Central memory CD8-positive, alpha-beta T cell (primary cell): ENCODE data around the gene ADSS1.

Source experiments
- ATAC-seq: fragments of 150-1000 bp; cut with Tn5 transposase; replicated peaks from 2 replicates; pipeline ENCODE4 v1.10.0; 2022; ENCODE audit warnings: mild to moderate bottlenecking, moderate FRiP score, moderate number of reproducible peaks; ENCODE audit not compliant: poor library complexity, severe bottlenecking; ENCODE audit errors: extremely low read depth
- DNase-seq, 2 donors: peaks; one replicate each; pipeline ENCODE4 v3.0.0; 2021; ENCODE audit warnings: low spot score in 2 of 2
- H3K27ac Mint-ChIP-seq: one replicate; pipeline ENCODE4 v1.8.0; 2022; ENCODE audit warnings: low read depth, mild to moderate bottlenecking, moderate library complexity, mixed read lengths
- H3K27me3 Mint-ChIP-seq: one replicate; pipeline ENCODE4 v1.8.0; 2022; ENCODE audit warnings: mixed read lengths
- H3K36me3 Mint-ChIP-seq: one replicate; pipeline ENCODE4 v1.8.0; 2022; ENCODE audit warnings: mild to moderate bottlenecking, moderate library complexity, mixed read lengths; ENCODE audit not compliant: insufficient read depth
- H3K4me1 Mint-ChIP-seq: one replicate; pipeline ENCODE4 v1.8.0; 2022; ENCODE audit warnings: mixed read lengths
- H3K4me3 Mint-ChIP-seq: one replicate; pipeline ENCODE4 v1.8.0; 2022; ENCODE audit warnings: mild to moderate bottlenecking, moderate library complexity, mixed read lengths
- H3K9me3 Mint-ChIP-seq: one replicate; pipeline ENCODE4 v1.8.0; 2022; ENCODE audit warnings: mixed read lengths

The ADSS1 gene

GRCh38 chr14:104772707-104773504, 48.9 kb downstream of the ADSS1 start:
- Mint-ChIP-seq H3K36me3 (peaks cover 14% of the 10 kb centered on the region), H3K27ac (no peak overlapping the region), H3K4me3 (no peak overlapping the region), H3K27me3 (no peaks in the 10 kb centered on the region), H3K4me1 (no peaks in the 10 kb centered on the region), H3K9me3 (no peaks in the 10 kb centered on the region)
- ATAC-seq: no peak
- no peak for DNase-seq

- H3K4me3 Mint-ChIP-seq: no peak overlapping the region
- no peak for DNase-seq
- H3K9me3 Mint-ChIP-seq: no peaks in the 10 kb centered on the region
- no peaks in the 10 kb centered on the region for H3K27me3 Mint-ChIP-seq
- H3K27ac Mint-ChIP-seq: no peak overlapping the region
- peaks cover 14% of the 10 kb centered on the region for H3K36me3 Mint-ChIP-seq
- no peak for ATAC-seq
- no peaks in the 10 kb centered on the region for H3K4me1 Mint-ChIP-seq
Measured at GRCh38 chr14:104773505-104774452, 49.8 kb downstream of the ADSS1 start.

- H3K27ac Mint-ChIP-seq: no peak overlapping the region
- H3K4me3 Mint-ChIP-seq: no peak overlapping the region
- no peak for DNase-seq
- H3K36me3 Mint-ChIP-seq: peaks cover 15% of the 10 kb centered on the region
- H3K4me1 Mint-ChIP-seq: no peaks in the 10 kb centered on the region
- no peaks in the 10 kb centered on the region for H3K9me3 Mint-ChIP-seq
- H3K27me3 Mint-ChIP-seq: no peaks in the 10 kb centered on the region
- no peak for ATAC-seq
Measured at GRCh38 chr14:104774453-104775072, 50.5 kb downstream of the ADSS1 start.

- DNase-seq (no peak), ATAC-seq (no peak)
- Mint-ChIP-seq H3K27me3 (no peaks in the 10 kb centered on the region), H3K36me3 (peaks cover 17% of the 10 kb centered on the region), H3K4me3 (no peak overlapping the region), H3K4me1 (no peaks in the 10 kb centered on the region), H3K9me3 (no peaks in the 10 kb centered on the region), H3K27ac (no peak overlapping the region)
Measured at GRCh38 chr14:104775073-104775489, 51.1 kb downstream of the ADSS1 start.

- DNase-seq: no peak
- Mint-ChIP-seq H3K27me3 (no peaks in the 10 kb centered on the region), H3K9me3 (no peaks in the 10 kb centered on the region), H3K27ac (no peak overlapping the region), H3K4me1 (no peaks in the 10 kb centered on the region), H3K4me3 (no peak overlapping the region), H3K36me3 (peaks cover 17% of the 10 kb centered on the region)
- ATAC-seq: no peak
Measured at GRCh38 chr14:104776481-104776880, 52.5 kb downstream of the ADSS1 start.

GRCh38 chr14:104776961-104777807, 53.2 kb downstream of the ADSS1 start:
- H3K4me1 Mint-ChIP-seq: no peaks in the 10 kb centered on the region
- H3K36me3 Mint-ChIP-seq: peaks cover 16% of the 10 kb centered on the region
- DNase-seq (no peak), ATAC-seq (no peak)
- no peak overlapping the region for H3K27ac Mint-ChIP-seq
- H3K27me3 Mint-ChIP-seq: no peaks in the 10 kb centered on the region
- no peak overlapping the region for H3K4me3 Mint-ChIP-seq
- no peaks in the 10 kb centered on the region for H3K9me3 Mint-ChIP-seq

- peak overlapping the region; percentile 77 for H3K27ac Mint-ChIP-seq
- no peaks in the 10 kb centered on the region for H3K9me3 Mint-ChIP-seq
- no peaks in the 10 kb centered on the region for H3K27me3 Mint-ChIP-seq
- no peak overlapping the region for H3K4me3 Mint-ChIP-seq
- ATAC-seq: no peak
- DNase-seq: no peak
- peaks cover 16% of the 10 kb centered on the region for H3K36me3 Mint-ChIP-seq
- no peaks in the 10 kb centered on the region for H3K4me1 Mint-ChIP-seq
Measured at GRCh38 chr14:104777808-104778249, 53.8 kb downstream of the ADSS1 start.

GRCh38 chr14:104778694-104779331, 54.8 kb downstream of the ADSS1 start:
- no peaks in the 10 kb centered on the region for H3K9me3 Mint-ChIP-seq
- H3K27me3 Mint-ChIP-seq: no peaks in the 10 kb centered on the region
- H3K27ac Mint-ChIP-seq: no peak overlapping the region
- peaks cover 11% of the 10 kb centered on the region for H3K36me3 Mint-ChIP-seq
- no peaks in the 10 kb centered on the region for H3K4me1 Mint-ChIP-seq
- ATAC-seq (no peak), DNase-seq (no peak)
- H3K4me3 Mint-ChIP-seq: no peak overlapping the region

- H3K36me3 Mint-ChIP-seq: peaks cover 11% of the 10 kb centered on the region
- no peaks in the 10 kb centered on the region for H3K27me3 Mint-ChIP-seq
Measured at GRCh38 chr14:104779776-104780512, 55.9 kb downstream of the ADSS1 start.

GRCh38 chr14:104780513-104781030, 56.5 kb downstream of the ADSS1 start:
- Mint-ChIP-seq H3K27ac (no peak overlapping the region), H3K27me3 (no peaks in the 10 kb centered on the region), H3K9me3 (no peaks in the 10 kb centered on the region)

More at GRCh38 chr14:104779776-104780512, 55.9 kb downstream of the ADSS1 start:
- ATAC-seq (no peak), DNase-seq (no peak)
- Mint-ChIP-seq H3K27ac (no peak overlapping the region), H3K9me3 (no peaks in the 10 kb centered on the region), H3K4me3 (no peak overlapping the region), H3K4me1 (no peaks in the 10 kb centered on the region)

More at GRCh38 chr14:104780513-104781030, 56.5 kb downstream of the ADSS1 start:
- Mint-ChIP-seq H3K4me1 (no peaks in the 10 kb centered on the region), H3K36me3 (peaks cover 11% of the 10 kb centered on the region), H3K4me3 (no peak overlapping the region)
- no peak for DNase-seq
- ATAC-seq: no peak
